Cardiac fibroblast (primary cell): ENCODE results near the gene ZBTB44.
A peak's percentile ranks its signal among the peaks of the same experiment; 100 is the strongest.
"Not testable (repeated sequence)": the region's sequence is repeated elsewhere in the genome, so short reads cannot be mapped to it uniquely, and the experiment has no call there.

Experiments used
- DNase-seq, 2 donors: peaks; one replicate each; pipeline versions ENCODE4 v3.0.0 to v3.0.0-alpha.2; 2010; ENCODE audit warnings: low read depth in 2 of 2
- H3K4me3 ChIP-seq, 2 donors: replicated peaks in 1 of 2; 1 replicate in 1 of 2; 2 replicates in 1 of 2; pipeline ENCODE4 v1.5.1; 2011; ENCODE audit warnings: low read depth in 2 of 2, low read length in 2 of 2, mild to moderate bottlenecking in 2 of 2, moderate library complexity in 1 of 2
- CTCF ChIP-seq: IDR thresholded peaks from one replicate; pipeline ENCODE4 v1.5.1; 2011; ENCODE audit warnings: low read depth, mild to moderate bottlenecking, low read length, inconsistent platforms

Gene ZBTB44

GRCh38 chr11:130237282-130238006 lies 77.3 kb downstream of the ZBTB44 start:
- TF ChIP-seq CTCF = no peak
- no peak for DNase-seq
- H3K4me3 ChIP-seq = no peak overlapping the region

GRCh38 chr11:130234315-130234714 lies 80.4 kb downstream of the ZBTB44 start:
- no peak overlapping the region for H3K4me3 ChIP-seq
- no peak for DNase-seq
- no peak for TF ChIP-seq CTCF

- not testable (repeated sequence) for DNase-seq, H3K4me3 ChIP-seq
Measured at GRCh38 chr11:130233888-130234287, 80.8 kb downstream of the ZBTB44 start.

- H3K4me3 ChIP-seq, DNase-seq: not testable (repeated sequence)
Measured at GRCh38 chr11:130233486-130233885, 81.2 kb downstream of the ZBTB44 start.

GRCh38 chr11:130227373-130227772 lies 87.3 kb downstream of the ZBTB44 start:
- TF ChIP-seq CTCF = no peak
- no peak overlapping the region for H3K4me3 ChIP-seq
- DNase-seq = no peak

- peak in 1 of 2 donors; percentile 4 for DNase-seq
- TF ChIP-seq CTCF = no peak
Measured at GRCh38 chr11:130223291-130223971, 91.3 kb downstream of the ZBTB44 start.

GRCh38 chr11:130220311-130221035 lies 94.2 kb downstream of the ZBTB44 start:
- H3K4me3 ChIP-seq = no peak overlapping the region
- TF ChIP-seq CTCF = no peak

More at GRCh38 chr11:130223291-130223971, 91.3 kb downstream of the ZBTB44 start:
- H3K4me3 ChIP-seq = no peak overlapping the region

More at GRCh38 chr11:130220311-130221035, 94.2 kb downstream of the ZBTB44 start:
- DNase-seq = no peak
